Stimulated activated CD4-positive, alpha-beta T cell treated with anti-CD3 and anti-CD28 coated beads, Interleukin-2, amount 100 ng/mL, for 4 hours (primary cell): ENCODE data around the gene LRRC8E.

Source experiments
- DNase-seq: peaks from one replicate; pipeline ENCODE4 v3.0.0-alpha.2; 2020; ENCODE audit warnings: low read depth

LRRC8E gene

GRCh38 chr19:7932276-7932929 is 44.1 kb downstream of the LRRC8E start:
- DNase-seq = no peak

- DNase-seq = no peak
Observed at GRCh38 chr19:7932930-7933300, 44.6 kb downstream of the LRRC8E start.

- DNase-seq = no peak
Observed at GRCh38 chr19:7933411-7933810, 45.1 kb downstream of the LRRC8E start.

- no peak for DNase-seq
Observed at GRCh38 chr19:7933828-7934725, 45.8 kb downstream of the LRRC8E start.

GRCh38 chr19:7934766-7935165 is 46.5 kb downstream of the LRRC8E start:
- DNase-seq = no peak

GRCh38 chr19:7940841-7941240 is 52.5 kb downstream of the LRRC8E start:
- DNase-seq = no peak

- no peak for DNase-seq
Observed at GRCh38 chr19:7941895-7942596, 53.7 kb downstream of the LRRC8E start.

GRCh38 chr19:7942981-7943443 is 54.7 kb downstream of the LRRC8E start:
- no peak for DNase-seq

- DNase-seq = peak; percentile 99
Observed at GRCh38 chr19:7943444-7944176, 55.3 kb downstream of the LRRC8E start, which contains the start of gene TIMM44. TSS of gene TIMM44 (minus strand) at chr19:7943666. CDS start at chr19:7943651, 15 bp downstream.

GRCh38 chr19:7944177-7944761 is 56.0 kb downstream of the LRRC8E start:
- DNase-seq = peak; percentile 79

- DNase-seq = no peak
Observed at GRCh38 chr19:7947939-7948338, 59.6 kb downstream of the LRRC8E start.
